T-helper 22 cell (primary cell): ENCODE measurements around the gene TLR7.

ENCODE experiments used
- DNase-seq: peaks from one replicate; pipeline ENCODE4 v3.0.0-alpha.2; 2020; ENCODE audit warnings: low read depth

The TLR7 gene

DNA sequence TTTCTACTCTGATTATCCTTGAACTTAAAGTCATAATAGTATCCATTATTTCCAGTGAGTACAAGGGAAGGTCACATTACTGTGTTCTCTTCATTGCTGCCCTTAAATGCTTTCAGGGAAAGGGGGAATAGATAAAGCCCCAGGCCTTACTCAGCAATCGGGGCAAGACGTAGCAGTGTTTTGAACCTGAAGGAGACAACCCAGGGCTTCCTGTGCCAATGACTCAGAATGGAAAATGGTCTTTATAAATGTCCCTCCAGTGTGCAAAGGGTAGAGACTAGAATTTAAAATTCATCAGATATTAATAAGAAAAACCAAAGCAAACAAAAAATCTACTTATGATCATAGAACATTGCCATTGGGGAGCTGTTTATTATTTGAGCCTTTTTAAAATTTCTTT is 63.3 kb downstream of the TLR7 start:
- DNase-seq: no peak

DNA sequence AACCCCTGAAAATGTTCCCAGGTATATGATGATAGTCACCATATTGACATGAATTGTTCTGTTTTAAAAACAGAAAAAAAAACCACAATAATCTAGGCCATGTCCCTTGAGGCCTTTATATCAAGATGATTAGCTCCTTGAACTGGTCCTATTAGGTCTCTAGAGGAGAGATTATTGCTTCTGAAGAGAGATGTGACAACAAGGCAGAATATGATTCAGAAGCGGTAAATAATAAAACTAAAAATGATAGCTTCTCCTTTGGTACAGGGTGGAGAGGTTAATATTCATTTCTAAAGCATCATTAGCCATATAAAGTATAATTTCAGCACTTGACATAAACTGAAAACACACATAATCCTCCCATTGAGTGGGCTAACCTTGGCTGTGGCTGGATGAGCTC is 65.4 kb downstream of the TLR7 start:
- DNase-seq: no peak

DNA sequence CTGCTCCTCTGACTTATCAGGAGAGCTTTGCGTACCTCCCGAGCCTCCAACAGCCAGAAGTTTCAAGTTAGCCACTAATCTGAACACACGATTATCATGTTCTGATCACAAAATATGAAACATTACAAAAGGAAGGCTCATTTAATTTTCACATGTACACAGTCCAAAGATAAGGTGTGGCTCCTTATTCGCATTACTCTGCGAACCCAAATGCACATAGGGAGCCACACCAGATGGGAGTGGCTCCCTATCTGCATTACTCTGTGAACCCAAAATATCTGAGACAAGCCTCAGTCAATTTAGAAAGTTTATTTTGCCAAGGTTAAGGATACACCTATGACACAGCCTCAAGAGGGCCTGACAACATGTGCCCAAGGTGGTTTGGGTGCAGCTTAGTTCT is 68.0 kb downstream of the TLR7 start:
- DNase-seq: no peak

DNA sequence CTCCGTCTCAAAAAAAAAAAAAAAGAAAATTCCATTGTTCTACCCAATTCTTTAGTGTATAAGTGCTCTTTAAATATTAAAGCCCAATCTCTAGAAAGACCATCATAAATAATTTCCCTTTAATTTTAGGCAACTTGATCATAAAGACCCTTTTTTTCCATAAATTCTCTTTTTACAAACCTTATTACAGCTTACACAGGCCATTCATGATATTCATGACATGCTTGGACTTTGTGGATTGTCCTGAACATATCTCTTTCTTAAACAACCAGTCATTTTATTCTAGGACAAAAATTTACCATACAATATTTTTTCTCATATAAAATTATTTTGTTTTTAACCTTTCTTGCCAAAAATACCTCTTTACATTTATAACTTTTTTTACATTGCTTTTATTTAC is 70.1 kb downstream of the TLR7 start:
- no peak for DNase-seq
